ENCODE data around the gene XPO1.
A peak's percentile ranks its signal among the peaks of the same experiment; 100 is the strongest.
"Not testable (repeated sequence)": the region's sequence is repeated elsewhere in the genome, so short reads cannot be mapped to it uniquely, and the experiment has no call there.

Gene XPO1

DNA sequence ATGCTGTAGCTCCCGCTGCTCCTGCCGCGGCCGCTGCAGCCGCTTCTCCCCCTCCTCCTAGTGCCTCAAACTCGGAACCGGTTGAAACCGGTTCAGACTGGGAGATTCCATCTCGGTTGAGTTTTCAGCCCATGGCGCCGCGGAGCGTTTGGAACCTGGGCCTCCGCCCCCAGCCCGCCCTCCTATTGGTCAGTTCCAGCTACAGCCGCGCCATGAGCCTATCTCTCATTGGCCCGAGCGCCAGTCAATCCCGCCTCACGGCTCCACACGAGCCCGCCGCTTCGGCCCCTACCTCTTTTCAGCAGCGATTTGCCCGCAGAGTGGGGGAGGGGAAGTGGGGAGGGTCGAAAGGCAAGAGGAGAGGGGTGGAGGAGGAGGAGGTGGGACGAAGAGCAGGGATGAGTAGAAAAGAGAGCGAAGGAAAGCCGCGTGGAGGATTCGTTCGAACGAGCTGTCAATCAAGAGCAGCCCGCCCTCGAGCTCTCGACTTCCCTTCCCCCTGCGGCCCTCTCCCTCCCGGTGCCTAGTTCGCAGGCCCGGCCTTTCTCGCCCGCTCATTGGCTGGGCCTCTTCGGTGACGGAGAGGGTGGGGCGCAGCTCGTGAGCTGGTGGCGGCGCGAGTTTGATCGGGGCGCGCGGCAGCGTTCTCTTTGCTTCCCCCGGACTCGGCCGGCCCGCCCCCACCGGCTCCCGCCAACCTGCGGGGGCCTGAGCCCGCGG is at the start of gene XPO1:
XPO1 (minus strand) TSS at position 157 of the 720 bp plus-strand sequence. CDS start 4,459 bp downstream, outside the sequence.
- Histone ChIP-seq H4K20me1 (peaks cover 30 to 32% (median 31%) of the 10 kb centered on the region in 11 experiments), H3K4me3 (peak within 1 kb of the TSS; percentile 72 to 93 (median 86)), H3K4me2 (peak within 1 kb of the TSS; percentile 79 to 97 (median 95)), H3K27me3 (no peaks in the 10 kb centered on the region), H3K9ac (peak within 1 kb of the TSS; percentile 95 to 99 (median 98)), H3K9me3 (replicated peaks in 1 of 11) (no peaks in the 10 kb centered on the region), H3K4me1 (peaks cover 19 to 36% (median 32%) of the 10 kb centered on the region in 10 experiments), H3K27ac (peak within 1 kb of the TSS; percentile 92 to 99 (median 95)), H3K36me3 (peaks cover 0 to 14% (median 5%) of the 10 kb centered on the region in 11 experiments; a peak in 12 of 22 replicates)
- TF ChIP-seq Cebpa-rat (IDR thresholded peaks at IDR 0.05) = no peak

DNA sequence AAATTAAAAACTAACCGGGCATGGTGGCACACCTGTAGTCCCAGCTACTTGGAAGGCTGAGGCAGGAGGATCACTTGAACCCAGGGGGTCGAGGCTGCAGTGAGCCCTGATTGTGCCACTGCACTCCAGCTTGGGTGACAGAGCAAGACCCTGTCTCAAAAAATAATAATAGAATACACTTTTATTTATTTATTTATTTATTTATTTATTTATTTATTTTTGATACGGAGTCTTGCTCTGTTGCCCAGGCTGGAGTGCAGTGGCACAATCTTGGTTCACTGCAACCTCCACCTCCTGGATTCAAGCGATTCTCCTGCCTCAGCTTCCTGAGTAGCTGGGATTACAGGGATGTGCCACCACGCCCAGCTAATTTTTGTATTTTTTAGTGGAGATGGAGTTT is 48.8 kb upstream of the XPO1 start:
- not testable (repeated sequence) for H3K27ac ChIP-seq, H3K27me3 ChIP-seq, H4K20me1 ChIP-seq, H3K4me3 ChIP-seq, H3K9ac ChIP-seq, H3K4me2 ChIP-seq, H3K36me3 ChIP-seq
- Histone ChIP-seq H3K4me1 (peaks cover 10 to 25% (median 11%) of the 10 kb centered on the region in 10 experiments; a peak in 17 of 20 replicates), H3K9me3 (replicated peaks in 1 of 11) (0 out of 22 replicates have a peak, but pooled peaks cover 0 to 10% (median 0%) of the 10 kb centered on the region in 11 experiments)

- no peak overlapping the region for H3K4me3 ChIP-seq
- H3K4me2 ChIP-seq = peak overlapping the region; percentile 9 to 73 (median 39); a peak in 19 of 22 replicates
- no peak for TF ChIP-seq Cebpa-rat (IDR thresholded peaks at IDR 0.05)
Observed at GRCh38 chr2:61585383-61585782, 47.2 kb upstream of the XPO1 start.

DNA sequence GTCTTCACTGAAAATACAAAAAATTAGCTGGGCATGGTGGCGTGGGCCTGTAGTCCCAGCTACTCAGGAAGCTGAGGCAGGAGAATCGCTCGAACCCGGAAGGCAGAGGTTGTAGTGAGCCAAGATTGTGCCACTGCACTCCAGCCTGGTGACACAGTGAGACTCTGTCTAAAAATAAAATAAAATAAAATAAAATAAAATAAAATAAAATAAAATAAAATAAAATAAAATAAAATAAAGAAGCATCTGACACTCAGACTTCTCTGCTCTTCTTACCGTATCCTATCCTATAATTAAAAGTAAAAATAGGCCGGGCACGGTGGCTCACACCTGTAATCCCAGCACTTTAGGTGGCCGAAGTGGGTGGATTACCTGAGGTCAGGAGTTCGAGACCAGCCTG is 46.2 kb upstream of the XPO1 start:
- not testable (repeated sequence) for H3K4me2 ChIP-seq; H3K27ac ChIP-seq; H3K9me3 ChIP-seq (replicated peaks in 1 of 11); H3K27me3 ChIP-seq; H4K20me1 ChIP-seq; H3K36me3 ChIP-seq; H3K4me3 ChIP-seq; H3K9ac ChIP-seq
- peaks cover 10 to 16% (median 11%) of the 10 kb centered on the region in 10 experiments; a peak in 17 of 20 replicates for H3K4me1 ChIP-seq

More at GRCh38 chr2:61585383-61585782, 47.2 kb upstream of the XPO1 start:
- H3K27ac ChIP-seq = peak overlapping the region in 3 of 11 experiments; percentile 2 to 32 (median 20); a peak in 2 of 22 replicates
- H3K36me3 ChIP-seq = no peaks in the 10 kb centered on the region
- no peaks in the 10 kb centered on the region for H3K27me3 ChIP-seq
- H3K9ac ChIP-seq = no peak overlapping the region
- no peaks in the 10 kb centered on the region for H4K20me1 ChIP-seq
- H3K9me3 ChIP-seq (replicated peaks in 1 of 11) = 0 out of 22 replicates have a peak, but pooled peaks cover 0 to 10% (median 0%) of the 10 kb centered on the region in 11 experiments
- peaks cover 10 to 19% (median 11%) of the 10 kb centered on the region in 10 experiments; a peak in 17 of 20 replicates for H3K4me1 ChIP-seq

DNA sequence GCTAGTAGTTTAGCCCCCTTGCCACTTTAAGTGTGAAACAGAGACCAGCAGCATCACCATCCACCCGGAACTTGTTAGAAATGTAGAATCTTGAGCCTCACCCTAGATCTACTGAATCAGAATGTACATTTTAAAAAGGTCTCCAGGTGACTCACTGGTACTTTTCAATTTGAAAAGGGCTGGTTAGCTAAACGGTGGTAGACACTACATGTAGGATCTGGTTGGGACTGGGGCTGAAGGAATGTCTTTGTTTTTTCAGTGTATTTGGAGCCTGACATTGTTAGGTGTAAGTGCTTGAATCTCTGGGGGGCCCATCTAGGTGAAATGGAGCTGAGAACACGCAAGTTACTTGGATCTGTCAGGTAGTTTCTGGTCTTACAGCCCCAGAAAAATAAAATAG is 44.0 kb upstream of the XPO1 start:
- Histone ChIP-seq H3K27ac (no peak overlapping the region), H3K9ac (no peak overlapping the region)

DNA sequence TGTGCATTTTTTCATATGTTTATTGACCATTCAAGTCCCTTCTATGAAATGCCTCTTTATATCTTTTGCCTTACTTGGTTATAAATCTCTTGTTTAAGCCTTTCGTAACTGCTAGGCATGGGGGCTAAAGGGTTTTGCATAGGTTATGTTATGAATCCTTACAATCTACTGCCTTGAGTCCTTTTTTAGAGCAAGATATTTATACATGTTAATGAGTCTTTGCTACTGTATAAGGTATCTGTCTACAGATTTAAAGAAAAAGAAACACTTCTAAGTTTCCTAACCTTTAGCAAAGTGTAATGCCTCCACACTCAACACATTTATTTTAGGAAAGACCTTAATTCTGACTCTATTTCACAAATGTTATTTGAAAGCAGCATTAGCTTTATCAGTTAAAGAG is 43.6 kb upstream of the XPO1 start:
- H3K27ac ChIP-seq = no peak overlapping the region
- no peak overlapping the region for H3K9ac ChIP-seq

More for the DNA sequence above, 44.0 kb upstream of the XPO1 start:
- Histone ChIP-seq H3K27me3 (no peaks in the 10 kb centered on the region), H3K4me1 (peaks cover 10 to 16% (median 11%) of the 10 kb centered on the region in 10 experiments; a peak in 17 of 20 replicates), H3K4me3 (no peak overlapping the region), H4K20me1 (no peaks in the 10 kb centered on the region), H3K4me2 (no peak overlapping the region), H3K36me3 (no peaks in the 10 kb centered on the region), H3K9me3 (replicated peaks in 1 of 11) (0 out of 22 replicates have a peak, but pooled peaks cover 0 to 8% (median 0%) of the 10 kb centered on the region in 11 experiments)
- no peak for TF ChIP-seq Cebpa-rat (IDR thresholded peaks at IDR 0.05)

DNA sequence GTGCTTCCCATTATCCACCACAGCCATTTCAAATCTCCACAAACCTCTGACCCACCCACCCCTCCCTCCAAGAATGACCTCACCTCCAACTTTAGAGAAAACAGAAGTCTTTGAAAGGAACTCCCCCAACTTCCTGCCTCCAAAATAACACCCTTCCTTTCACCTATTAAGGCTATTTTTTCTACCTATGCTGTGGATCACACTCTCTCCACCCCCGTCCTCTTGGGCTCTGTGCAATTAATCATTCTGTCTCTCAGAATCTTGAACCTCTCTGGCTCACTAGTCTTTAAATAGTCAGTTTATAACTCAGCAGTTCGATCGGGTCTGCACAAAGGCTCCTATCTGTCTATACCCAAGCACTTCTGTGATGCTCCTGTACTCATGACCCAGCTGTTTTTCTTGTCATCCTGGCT is 37.3 kb upstream of the XPO1 start:
- H3K27me3 ChIP-seq = no peaks in the 10 kb centered on the region
- no peak overlapping the region for H3K27ac ChIP-seq
- TF ChIP-seq Cebpa-rat (IDR thresholded peaks at IDR 0.05) = no peak
- H3K4me2 ChIP-seq = peak overlapping the region in 2 of 11 experiments; percentile 40 to 41; a peak in 3 of 22 replicates
- no peak overlapping the region for H3K4me3 ChIP-seq
- peaks cover 0 to 19% (median 5%) of the 10 kb centered on the region in 10 experiments; a peak in 11 of 20 replicates for H3K4me1 ChIP-seq
- H3K9ac ChIP-seq = no peak overlapping the region
- H4K20me1 ChIP-seq = no peaks in the 10 kb centered on the region
- no peaks in the 10 kb centered on the region for H3K36me3 ChIP-seq
- H3K9me3 ChIP-seq (replicated peaks in 1 of 11) = no peaks in the 10 kb centered on the region

More for the DNA sequence above, 43.6 kb upstream of the XPO1 start:
- Histone ChIP-seq H4K20me1 (no peaks in the 10 kb centered on the region), H3K9me3 (replicated peaks in 1 of 11) (0 out of 22 replicates have a peak, but pooled peaks cover 0 to 8% (median 0%) of the 10 kb centered on the region in 11 experiments), H3K4me3 (no peak overlapping the region), H3K4me1 (peaks cover 10 to 16% (median 11%) of the 10 kb centered on the region in 10 experiments; a peak in 17 of 20 replicates), H3K27me3 (no peaks in the 10 kb centered on the region), H3K4me2 (no peak overlapping the region), H3K36me3 (no peaks in the 10 kb centered on the region)
- TF ChIP-seq Cebpa-rat (IDR thresholded peaks at IDR 0.05) = no peak

DNA sequence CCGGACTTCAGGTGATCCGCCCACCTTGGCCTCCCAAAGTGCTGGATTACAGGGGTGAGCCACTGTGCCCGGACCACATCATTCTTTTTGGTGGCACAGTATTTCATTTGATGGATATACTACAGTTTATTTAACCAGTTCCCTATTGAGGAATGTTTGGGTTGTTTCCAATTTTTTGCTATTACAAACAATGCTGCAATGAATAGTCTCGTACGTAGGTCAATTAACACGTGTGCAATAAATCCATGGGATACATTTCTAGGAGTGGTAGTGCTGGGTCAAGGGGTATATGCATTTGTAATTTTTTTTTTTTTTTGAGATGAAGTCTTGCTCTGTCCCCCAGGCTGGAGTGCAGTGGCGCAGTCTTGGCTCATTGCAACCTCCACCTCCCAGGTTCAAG is 28.4 kb upstream of the XPO1 start:
- no peaks in the 10 kb centered on the region for H3K4me1 ChIP-seq
- H4K20me1 ChIP-seq = no peaks in the 10 kb centered on the region
- H3K27ac ChIP-seq = no peak overlapping the region
- H3K4me2 ChIP-seq = no peak overlapping the region
- no peaks in the 10 kb centered on the region for H3K9me3 ChIP-seq (replicated peaks in 1 of 11)
- H3K9ac ChIP-seq = no peak overlapping the region
- TF ChIP-seq Cebpa-rat (IDR thresholded peaks at IDR 0.05) = no peak
- no peaks in the 10 kb centered on the region for H3K36me3 ChIP-seq
- H3K27me3 ChIP-seq = no peaks in the 10 kb centered on the region
- no peak overlapping the region for H3K4me3 ChIP-seq

DNA sequence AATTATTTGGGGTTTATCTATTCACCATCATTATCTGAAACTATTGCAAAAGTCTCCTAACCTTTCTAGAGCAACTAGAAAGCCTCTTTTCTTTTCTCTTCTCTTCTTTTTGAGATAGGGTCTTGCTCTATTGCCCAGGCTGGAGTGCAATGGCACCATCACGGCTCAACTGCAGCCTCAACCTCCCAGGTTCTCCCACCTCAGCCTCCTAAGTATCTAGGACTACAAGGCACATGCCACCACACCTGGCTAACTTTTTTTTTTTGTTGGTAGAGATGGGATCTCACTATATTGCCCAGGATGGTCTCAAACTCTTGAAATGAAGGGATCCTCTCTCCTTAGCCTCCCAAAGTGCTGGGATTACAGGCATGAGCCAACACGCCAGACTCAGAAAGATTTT is 24.5 kb upstream of the XPO1 start:
- no peaks in the 10 kb centered on the region for H3K36me3 ChIP-seq
- H3K27me3 ChIP-seq = no peaks in the 10 kb centered on the region
- H4K20me1 ChIP-seq = no peaks in the 10 kb centered on the region
- H3K9ac ChIP-seq = no peak overlapping the region
- H3K4me3 ChIP-seq = no peak overlapping the region
- no peaks in the 10 kb centered on the region for H3K4me1 ChIP-seq
- H3K4me2 ChIP-seq = no peak overlapping the region
- H3K27ac ChIP-seq = no peak overlapping the region
- H3K9me3 ChIP-seq (replicated peaks in 1 of 11) = no peaks in the 10 kb centered on the region
- TF ChIP-seq Cebpa-rat (IDR thresholded peaks at IDR 0.05) = no peak

All from BLaER1 treated with 17β-estradiol and CSF1 and Interleukin-3, amounts not matched to agents 10 nM and 100 nM (cell line).